ENCODE data around the gene C2CD4C.
"Not testable (repeated sequence)": the region's sequence is repeated elsewhere in the genome, so short reads cannot be mapped to it uniquely, and the experiment has no call there.

Gene C2CD4C

GRCh38 chr19:398719-399118, 10.2 kb downstream of the C2CD4C start:
- DNase-seq (ENCODE audit: low read depth), result no peak

GRCh38 chr19:397941-398706, 10.8 kb downstream of the C2CD4C start:
- no peak for DNase-seq (ENCODE audit: low read depth)

GRCh38 chr19:397321-397720, 11.6 kb downstream of the C2CD4C start:
- DNase-seq (ENCODE audit: low read depth), result no peak

GRCh38 chr19:395467-395866, 13.5 kb downstream of the C2CD4C start:
- DNase-seq (ENCODE audit: low read depth), result no peak

GRCh38 chr19:394857-395256, 14.1 kb downstream of the C2CD4C start:
- DNase-seq (ENCODE audit: low read depth), result not testable (repeated sequence)

GRCh38 chr19:393560-393959, 15.4 kb downstream of the C2CD4C start:
- DNase-seq (ENCODE audit: low read depth), result not testable (repeated sequence)

- no peak for DNase-seq (ENCODE audit: low read depth)
Measured at GRCh38 chr19:392375-392970, 16.5 kb downstream of the C2CD4C start.

- no peak for DNase-seq (ENCODE audit: low read depth)
Measured at GRCh38 chr19:391726-392374, 17.1 kb downstream of the C2CD4C start.

- DNase-seq (ENCODE audit: low read depth), result no peak
Measured at GRCh38 chr19:391207-391557, 17.8 kb downstream of the C2CD4C start.

GRCh38 chr19:390386-391206, 18.4 kb downstream of the C2CD4C start:
- DNase-seq (ENCODE audit: low read depth), result no peak

- DNase-seq (ENCODE audit: low read depth), result no peak
Measured at GRCh38 chr19:389935-390289, 19.0 kb downstream of the C2CD4C start.

- no peak for DNase-seq (ENCODE audit: low read depth)
Measured at GRCh38 chr19:389255-389934, 19.6 kb downstream of the C2CD4C start.

GRCh38 chr19:388691-389090, 20.3 kb downstream of the C2CD4C start:
- no peak for DNase-seq (ENCODE audit: low read depth)

- DNase-seq (ENCODE audit: low read depth), result no peak
Measured at GRCh38 chr19:387777-388176, 21.2 kb downstream of the C2CD4C start.

- not testable (repeated sequence) for DNase-seq (ENCODE audit: low read depth)
Measured at GRCh38 chr19:386632-387301, 22.2 kb downstream of the C2CD4C start.

- DNase-seq (ENCODE audit: low read depth), result not testable (repeated sequence)
Measured at GRCh38 chr19:386189-386588, 22.8 kb downstream of the C2CD4C start.

GRCh38 chr19:384799-385169, 24.2 kb downstream of the C2CD4C start:
- no peak for DNase-seq (ENCODE audit: low read depth)

- DNase-seq (ENCODE audit: low read depth), result no peak
Measured at GRCh38 chr19:383922-384798, 24.8 kb downstream of the C2CD4C start.

- no peak for DNase-seq (ENCODE audit: low read depth)
Measured at GRCh38 chr19:383040-383439, 25.9 kb downstream of the C2CD4C start.

- peak; percentile 47 for DNase-seq (ENCODE audit: low read depth)
Measured at GRCh38 chr19:382578-382977, 26.4 kb downstream of the C2CD4C start.

All from GM04504 (cell line).